ENCODE measurements around the gene PROCR.
"Not testable (repeated sequence)": the region's sequence is repeated elsewhere in the genome, so short reads cannot be mapped to it uniquely, and the experiment has no call there.

The PROCR gene

GRCh38 chr20:35179292-35180212, 7.7 kb downstream of the PROCR start:
- Histone ChIP-seq H3K27me3 (ENCODE audit: control insufficient read depth, insufficient read depth, low read length) (no peaks in the 10 kb centered on the region), H3K9me3 (ENCODE audit: control insufficient read depth, insufficient read depth, low read length) (no peaks in the 10 kb centered on the region), H3K4me1 (ENCODE audit: control insufficient read depth, insufficient read depth, low read length) (peaks cover 2% of the 10 kb centered on the region; the same call in 1 of the 2 replicates), H3K9ac (ENCODE audit: low read depth, low read length) (no peak overlapping the region), H3K4me3 (ENCODE audit: low read depth, low read length) (no peak overlapping the region), H3K27ac (ENCODE audit: low read depth, low read length) (no peak overlapping the region), H3K36me3 (ENCODE audit: control insufficient read depth, insufficient read depth, low read length) (peaks cover 18% of the 10 kb centered on the region)

GRCh38 chr20:35180266-35180665, 8.4 kb downstream of the PROCR start:
- Histone ChIP-seq H3K9me3 (ENCODE audit: control insufficient read depth, insufficient read depth, low read length) (no peaks in the 10 kb centered on the region), H3K36me3 (ENCODE audit: control insufficient read depth, insufficient read depth, low read length) (peaks cover 18% of the 10 kb centered on the region), H3K4me1 (ENCODE audit: control insufficient read depth, insufficient read depth, low read length) (no peaks in the 10 kb centered on the region), H3K27ac (ENCODE audit: low read depth, low read length) (no peak overlapping the region), H3K4me3 (ENCODE audit: low read depth, low read length) (no peak overlapping the region), H3K27me3 (ENCODE audit: control insufficient read depth, insufficient read depth, low read length) (no peaks in the 10 kb centered on the region), H3K9ac (ENCODE audit: low read depth, low read length) (no peak overlapping the region)

- peaks cover 11% of the 10 kb centered on the region for H3K36me3 ChIP-seq (ENCODE audit: control insufficient read depth, insufficient read depth, low read length)
- H3K4me3 ChIP-seq (ENCODE audit: low read depth, low read length): no peak overlapping the region
- H3K9ac ChIP-seq (ENCODE audit: low read depth, low read length): no peak overlapping the region
- no peaks in the 10 kb centered on the region for H3K27me3 ChIP-seq (ENCODE audit: control insufficient read depth, insufficient read depth, low read length)
- no peaks in the 10 kb centered on the region for H3K4me1 ChIP-seq (ENCODE audit: control insufficient read depth, insufficient read depth, low read length)
- H3K9me3 ChIP-seq (ENCODE audit: control insufficient read depth, insufficient read depth, low read length): no peaks in the 10 kb centered on the region
- no peak overlapping the region for H3K27ac ChIP-seq (ENCODE audit: low read depth, low read length)
Observed at GRCh38 chr20:35181731-35182130, 9.9 kb downstream of the PROCR start.

- not testable (repeated sequence) for H3K9me3 ChIP-seq (ENCODE audit: control insufficient read depth, insufficient read depth, low read length); H3K27ac ChIP-seq (ENCODE audit: low read depth, low read length); H3K9ac ChIP-seq (ENCODE audit: low read depth, low read length); H3K4me3 ChIP-seq (ENCODE audit: low read depth, low read length); H3K27me3 ChIP-seq (ENCODE audit: control insufficient read depth, insufficient read depth, low read length); H3K4me1 ChIP-seq (ENCODE audit: control insufficient read depth, insufficient read depth, low read length); H3K36me3 ChIP-seq (ENCODE audit: control insufficient read depth, insufficient read depth, low read length)
Observed at GRCh38 chr20:35186691-35187289, 14.9 kb downstream of the PROCR start.

- H3K27ac ChIP-seq (ENCODE audit: low read depth, low read length): no peak overlapping the region
- H3K9ac ChIP-seq (ENCODE audit: low read depth, low read length): no peak overlapping the region
- no peaks in the 10 kb centered on the region for H3K27me3 ChIP-seq (ENCODE audit: control insufficient read depth, insufficient read depth, low read length)
- no peak overlapping the region for H3K4me3 ChIP-seq (ENCODE audit: low read depth, low read length)
- H3K36me3 ChIP-seq (ENCODE audit: control insufficient read depth, insufficient read depth, low read length): no peaks in the 10 kb centered on the region
- H3K9me3 ChIP-seq (ENCODE audit: control insufficient read depth, insufficient read depth, low read length): peaks cover 5% of the 10 kb centered on the region; the same call in 1 of the 2 replicates
- peaks cover 4% of the 10 kb centered on the region; the same call in 1 of the 2 replicates for H3K4me1 ChIP-seq (ENCODE audit: control insufficient read depth, insufficient read depth, low read length)
Observed at GRCh38 chr20:35187584-35188190, 15.8 kb downstream of the PROCR start.

- H3K27me3 ChIP-seq (ENCODE audit: control insufficient read depth, insufficient read depth, low read length); H3K9ac ChIP-seq (ENCODE audit: low read depth, low read length); H3K36me3 ChIP-seq (ENCODE audit: control insufficient read depth, insufficient read depth, low read length); H3K9me3 ChIP-seq (ENCODE audit: control insufficient read depth, insufficient read depth, low read length); H3K4me1 ChIP-seq (ENCODE audit: control insufficient read depth, insufficient read depth, low read length); H3K4me3 ChIP-seq (ENCODE audit: low read depth, low read length); H3K27ac ChIP-seq (ENCODE audit: low read depth, low read length): not testable (repeated sequence)
Observed at GRCh38 chr20:35189223-35189622, 17.4 kb downstream of the PROCR start.

- Histone ChIP-seq H3K9ac (ENCODE audit: low read depth, low read length) (no peak overlapping the region), H3K27ac (ENCODE audit: low read depth, low read length) (no peak overlapping the region), H3K9me3 (ENCODE audit: control insufficient read depth, insufficient read depth, low read length) (peaks cover 5% of the 10 kb centered on the region; the same call in 1 of the 2 replicates), H3K4me1 (ENCODE audit: control insufficient read depth, insufficient read depth, low read length) (peaks cover 4% of the 10 kb centered on the region; the same call in 1 of the 2 replicates), H3K4me3 (ENCODE audit: low read depth, low read length) (no peak overlapping the region), H3K36me3 (ENCODE audit: control insufficient read depth, insufficient read depth, low read length) (no peaks in the 10 kb centered on the region), H3K27me3 (ENCODE audit: control insufficient read depth, insufficient read depth, low read length) (no peaks in the 10 kb centered on the region)
Observed at GRCh38 chr20:35190556-35190955, 18.7 kb downstream of the PROCR start.

- Histone ChIP-seq H3K9ac (ENCODE audit: low read depth, low read length) (no peak overlapping the region), H3K9me3 (ENCODE audit: control insufficient read depth, insufficient read depth, low read length) (peaks cover 10% of the 10 kb centered on the region), H3K27me3 (ENCODE audit: control insufficient read depth, insufficient read depth, low read length) (no peaks in the 10 kb centered on the region), H3K4me1 (ENCODE audit: control insufficient read depth, insufficient read depth, low read length) (peaks cover 4% of the 10 kb centered on the region; the same call in 1 of the 2 replicates), H3K27ac (ENCODE audit: low read depth, low read length) (no peak overlapping the region), H3K4me3 (ENCODE audit: low read depth, low read length) (no peak overlapping the region), H3K36me3 (ENCODE audit: control insufficient read depth, insufficient read depth, low read length) (no peaks in the 10 kb centered on the region)
Observed at GRCh38 chr20:35191419-35192117, 19.7 kb downstream of the PROCR start.

- Histone ChIP-seq H3K4me3 (ENCODE audit: low read depth, low read length) (no peak overlapping the region), H3K36me3 (ENCODE audit: control insufficient read depth, insufficient read depth, low read length) (no peaks in the 10 kb centered on the region), H3K27ac (ENCODE audit: low read depth, low read length) (no peak overlapping the region), H3K9me3 (ENCODE audit: control insufficient read depth, insufficient read depth, low read length) (peaks cover 14% of the 10 kb centered on the region), H3K4me1 (ENCODE audit: control insufficient read depth, insufficient read depth, low read length) (peaks cover 4% of the 10 kb centered on the region; the same call in 1 of the 2 replicates), H3K9ac (ENCODE audit: low read depth, low read length) (no peak overlapping the region), H3K27me3 (ENCODE audit: control insufficient read depth, insufficient read depth, low read length) (no peaks in the 10 kb centered on the region)
Observed at GRCh38 chr20:35192118-35192872, 20.4 kb downstream of the PROCR start.

GRCh38 chr20:35193031-35193791, 21.3 kb downstream of the PROCR start:
- not testable (repeated sequence) for H3K27me3 ChIP-seq (ENCODE audit: control insufficient read depth, insufficient read depth, low read length); H3K4me3 ChIP-seq (ENCODE audit: low read depth, low read length); H3K27ac ChIP-seq (ENCODE audit: low read depth, low read length); H3K4me1 ChIP-seq (ENCODE audit: control insufficient read depth, insufficient read depth, low read length); H3K9ac ChIP-seq (ENCODE audit: low read depth, low read length); H3K36me3 ChIP-seq (ENCODE audit: control insufficient read depth, insufficient read depth, low read length)
- peaks cover 12% of the 10 kb centered on the region for H3K9me3 ChIP-seq (ENCODE audit: control insufficient read depth, insufficient read depth, low read length)

Data from HUES48 (cell line).